Measurements from ENCODE around the gene VDR. TPM values are rescaled to one million over a fixed set of nuclear protein-coding genes. Genes with fewer than 3 reads are reported as not detected.

The VDR gene
- polyA plus RNA-seq, 1 donor (not counting 4 experiments of a cell fraction or from before 2014, with no cell fraction given): 43.3 TPM

DNA sequence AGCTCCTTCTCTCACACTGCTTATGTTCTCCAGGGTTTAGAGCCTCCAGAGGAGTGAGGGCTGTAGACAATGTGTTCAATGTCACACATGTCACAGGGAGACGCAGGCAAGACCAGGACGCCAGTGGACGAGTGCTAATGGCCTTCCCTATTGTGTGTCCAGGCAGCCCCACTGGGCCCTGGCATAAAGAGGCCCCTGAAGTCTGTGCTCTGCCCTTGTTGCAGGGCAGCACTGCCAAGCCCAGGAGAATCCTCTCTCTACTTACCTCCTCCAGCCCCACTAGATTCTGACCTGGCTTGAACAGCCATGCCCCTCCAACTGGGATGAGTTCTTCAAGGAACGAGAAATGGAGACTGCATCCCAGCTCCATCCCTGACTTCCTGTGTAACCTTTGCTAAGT is 33.8 kb upstream of the VDR start:
- Histone ChIP-seq H3K9me1 (ENCODE audit: control insufficient read depth, extremely low read depth, insufficient read depth, low read length) (no peaks in the 10 kb centered on the region), H3K4me2 (ENCODE audit: control insufficient read depth, extremely low read depth, insufficient read depth, low read depth, low read length) (no peak overlapping the region), H3K27ac (ENCODE audit: control insufficient read depth, insufficient read depth, low read length) (no peak overlapping the region), H3K9me3 (ENCODE audit: control insufficient read depth, low read depth, low read length) (no peaks in the 10 kb centered on the region), H2AFZ (ENCODE audit: control insufficient read depth, low read length) (no peak overlapping the region), H4K20me1 (ENCODE audit: control insufficient read depth, extremely low read depth, insufficient read depth, low read length) (no peaks in the 10 kb centered on the region), H3K4me1 (ENCODE audit: control insufficient read depth, extremely low read depth, insufficient read depth, low read length) (peaks cover 6% of the 10 kb centered on the region), H3K9ac (ENCODE audit: control insufficient read depth, extremely low read depth, insufficient read depth, low read length) (no peak overlapping the region), H3K4me3 (ENCODE audit: control insufficient read depth in 2 of 3, extremely low read depth in 1 of 3, insufficient read depth in 2 of 3, low read depth in 1 of 3, low read length in 3 of 3) (no peak overlapping the region), H3K36me3 (ENCODE audit: control insufficient read depth in 2 of 2, extremely low read depth in 1 of 2, insufficient read depth in 2 of 2, low read length in 2 of 2) (no peaks in the 10 kb centered on the region), H3K27me3 (ENCODE audit: control insufficient read depth, extremely low read depth, insufficient read depth, low read length) (no peaks in the 10 kb centered on the region), H3K79me2 (ENCODE audit: control insufficient read depth, insufficient read depth, low read length) (no peaks in the 10 kb centered on the region)
- dilution Hi-C loops (cut with MboI; ENCODE audit: extremely low pct_ligation_motif_present, low sequenced_read_pairs): no loop called here
- FAIRE-seq: no peak
- DNase-seq (ENCODE audit: low read depth, low spot score): no peak
- TF ChIP-seq EZH2 (IDR thresholded peaks at IDR 0.05; ENCODE audit: low read length) (no peak), CTCF (optimal IDR thresholded peaks at IDR 0.05 in 1 of 3, IDR thresholded peaks at IDR 0.05 in 1 of 3, conservative IDR thresholded peaks at IDR 0.05 in 1 of 3; ENCODE audit: extremely low read depth in 1 of 3, insufficient read depth in 2 of 3, low read length in 3 of 3) (no peak)

DNA sequence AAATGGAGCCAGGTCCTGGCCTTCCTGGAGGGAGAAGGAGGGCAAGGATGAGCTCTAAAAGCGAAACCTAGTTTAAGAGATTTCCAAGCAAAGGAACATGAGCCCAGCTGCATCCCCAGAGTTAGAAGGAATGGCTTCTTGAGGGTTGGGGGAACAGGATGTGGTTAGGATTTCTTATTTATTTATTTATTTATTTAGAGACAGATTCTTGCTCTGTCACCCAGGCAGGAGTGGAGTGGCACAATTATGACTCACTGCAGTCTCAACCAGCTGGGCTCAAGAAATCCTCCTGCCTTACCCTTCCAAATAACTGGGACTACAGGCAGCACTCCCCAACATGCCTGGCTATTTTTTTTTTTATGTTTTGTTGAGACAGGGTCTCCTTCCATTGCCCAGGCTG is 33.3 kb upstream of the VDR start:
- Histone ChIP-seq H3K9me1 (ENCODE audit: control insufficient read depth, extremely low read depth, insufficient read depth, low read length) (no peaks in the 10 kb centered on the region), H3K4me2 (ENCODE audit: control insufficient read depth, extremely low read depth, insufficient read depth, low read depth, low read length) (no peak overlapping the region), H3K27me3 (ENCODE audit: control insufficient read depth, extremely low read depth, insufficient read depth, low read length) (no peaks in the 10 kb centered on the region), H2AFZ (ENCODE audit: control insufficient read depth, low read length) (no peak overlapping the region), H3K36me3 (ENCODE audit: control insufficient read depth in 2 of 2, extremely low read depth in 1 of 2, insufficient read depth in 2 of 2, low read length in 2 of 2) (no peaks in the 10 kb centered on the region), H3K4me3 (ENCODE audit: control insufficient read depth in 2 of 3, extremely low read depth in 1 of 3, insufficient read depth in 2 of 3, low read depth in 1 of 3, low read length in 3 of 3) (no peak overlapping the region), H3K79me2 (ENCODE audit: control insufficient read depth, insufficient read depth, low read length) (no peaks in the 10 kb centered on the region), H4K20me1 (ENCODE audit: control insufficient read depth, extremely low read depth, insufficient read depth, low read length) (no peaks in the 10 kb centered on the region), H3K27ac (ENCODE audit: control insufficient read depth, insufficient read depth, low read length) (no peak overlapping the region), H3K9me3 (ENCODE audit: control insufficient read depth, low read depth, low read length) (no peaks in the 10 kb centered on the region), H3K9ac (ENCODE audit: control insufficient read depth, extremely low read depth, insufficient read depth, low read length) (no peak overlapping the region), H3K4me1 (ENCODE audit: control insufficient read depth, extremely low read depth, insufficient read depth, low read length) (peaks cover 6% of the 10 kb centered on the region)
- TF ChIP-seq EZH2 (IDR thresholded peaks at IDR 0.05; ENCODE audit: low read length) (no peak), CTCF (optimal IDR thresholded peaks at IDR 0.05 in 1 of 3, IDR thresholded peaks at IDR 0.05 in 1 of 3, conservative IDR thresholded peaks at IDR 0.05 in 1 of 3; ENCODE audit: extremely low read depth in 1 of 3, insufficient read depth in 2 of 3, low read length in 3 of 3) (no peak)
- FAIRE-seq: no peak
- DNase-seq (ENCODE audit: low read depth, low spot score): no peak
- dilution Hi-C loops (cut with MboI; ENCODE audit: extremely low pct_ligation_motif_present, low sequenced_read_pairs): no loop called here
